GM19452 (cell line): ENCODE results near the gene RNF144A.

Experiments used
- ATAC-seq: cut with Tn5 transposase; IDR thresholded peaks from one replicate; pipeline ENCODE4 v1.9.1; 2021; ENCODE audit not compliant: unreplicated experiment

RNF144A gene

DNA sequence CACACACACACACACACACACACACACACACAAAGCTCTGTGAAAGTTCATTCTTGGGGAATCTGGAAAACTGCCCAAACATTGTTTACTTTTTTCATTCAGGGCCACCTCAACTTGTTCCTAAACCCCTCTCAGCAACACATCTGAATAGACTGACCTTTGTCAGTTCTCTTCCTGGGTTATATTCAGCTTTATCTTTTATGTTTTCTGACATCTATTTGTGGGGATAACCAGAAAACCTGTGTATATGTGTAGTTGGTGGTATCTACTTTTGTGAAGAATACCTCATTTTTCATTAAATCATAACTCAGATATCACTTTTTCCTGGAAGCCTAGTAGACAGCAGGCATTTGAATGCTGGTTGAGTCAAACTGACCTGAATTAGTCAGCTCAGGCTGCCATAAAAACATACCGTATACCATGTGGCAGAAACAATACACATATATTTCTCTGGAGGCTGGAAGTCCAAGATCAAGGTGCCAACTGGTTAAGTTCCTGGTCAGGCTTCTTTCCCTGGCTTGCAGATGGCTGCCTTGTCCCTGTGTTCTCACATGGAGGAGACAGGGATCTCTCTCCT, 11.0 kb upstream of the RNF144A start:
- no peak for ATAC-seq

DNA sequence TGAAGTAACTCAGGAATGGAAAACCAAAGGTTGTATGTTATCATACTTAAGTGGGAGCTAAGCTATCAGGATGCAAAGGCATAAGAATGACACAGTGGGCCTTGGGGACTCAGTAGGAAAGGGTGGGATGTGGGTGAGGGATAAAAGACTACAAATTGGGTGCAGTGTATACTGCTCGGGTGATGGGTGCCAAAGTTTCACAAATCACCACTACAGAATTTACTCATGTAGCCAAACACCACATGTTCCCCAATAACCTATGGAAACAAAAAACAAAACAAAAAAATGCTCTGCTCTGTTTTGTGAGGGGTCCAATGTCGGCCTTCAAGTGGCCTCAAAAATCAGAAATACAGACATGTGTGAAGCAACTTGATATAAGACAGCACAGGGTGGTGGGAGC, 8.9 kb upstream of the RNF144A start:
- ATAC-seq = no peak

DNA sequence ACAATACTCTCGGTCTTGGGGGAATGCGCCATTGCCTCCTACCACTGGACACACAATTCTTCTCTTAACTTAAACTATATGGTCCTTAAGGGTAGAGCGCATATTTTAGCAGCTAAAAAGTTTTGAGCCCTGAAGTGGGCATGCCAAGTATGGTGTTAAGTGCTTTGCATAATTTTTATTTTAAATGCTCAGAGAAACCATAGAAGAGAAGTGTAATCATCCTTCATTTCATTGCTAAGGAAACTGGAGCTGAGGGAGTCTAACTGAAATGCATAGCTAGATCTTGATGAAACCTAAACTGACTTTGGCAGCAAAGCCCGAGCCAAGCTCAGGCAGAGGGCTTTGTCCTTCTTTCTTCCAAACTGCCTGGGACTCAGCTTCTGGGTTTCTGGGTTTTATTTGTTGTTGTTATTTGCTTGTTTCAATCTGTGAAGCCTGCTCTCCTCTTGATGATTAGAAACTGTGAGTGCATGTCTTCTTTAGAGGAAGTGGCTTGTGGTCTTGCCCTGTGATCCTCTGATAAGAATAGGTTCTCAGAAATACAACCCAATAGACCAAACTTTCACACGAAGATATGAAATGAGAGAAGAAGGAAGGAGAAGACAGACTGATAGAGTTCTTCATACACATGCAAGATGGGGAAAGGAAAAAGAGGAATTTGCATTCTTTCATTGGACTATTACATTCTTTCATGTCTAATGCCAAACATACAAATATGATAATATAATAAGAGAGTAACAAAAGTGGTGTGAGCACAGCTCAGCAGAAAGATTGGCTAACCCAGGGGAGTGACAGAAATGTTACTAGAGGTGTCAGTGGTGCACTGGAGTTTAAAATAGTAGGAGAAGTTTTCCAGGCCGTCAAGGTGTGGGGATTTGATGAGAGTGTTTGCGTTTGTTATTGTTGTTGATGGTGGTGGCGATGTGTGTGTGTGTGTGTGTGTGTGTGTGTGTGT, 7.5 kb upstream of the RNF144A start:
- ATAC-seq = peak; percentile 99

DNA sequence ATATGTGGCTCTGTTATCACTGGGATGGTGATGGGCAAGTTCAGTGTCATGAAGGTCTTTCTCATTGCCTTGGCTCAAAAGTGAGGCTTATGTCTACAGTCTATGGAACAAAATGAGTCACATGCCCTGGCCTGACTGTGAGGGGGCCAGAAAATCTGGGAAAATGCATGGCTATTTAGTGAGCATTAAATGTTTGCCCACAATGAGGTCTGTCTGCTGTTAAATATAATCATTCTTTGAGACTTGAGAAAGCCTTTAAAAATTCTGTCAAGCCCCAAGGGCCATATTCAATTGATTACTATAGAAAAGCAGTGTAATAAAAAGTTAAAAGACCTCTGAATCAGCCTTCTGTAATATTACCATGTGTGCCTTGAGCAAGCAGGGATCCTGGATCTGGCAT, 5.5 kb upstream of the RNF144A start:
- ATAC-seq = no peak

DNA sequence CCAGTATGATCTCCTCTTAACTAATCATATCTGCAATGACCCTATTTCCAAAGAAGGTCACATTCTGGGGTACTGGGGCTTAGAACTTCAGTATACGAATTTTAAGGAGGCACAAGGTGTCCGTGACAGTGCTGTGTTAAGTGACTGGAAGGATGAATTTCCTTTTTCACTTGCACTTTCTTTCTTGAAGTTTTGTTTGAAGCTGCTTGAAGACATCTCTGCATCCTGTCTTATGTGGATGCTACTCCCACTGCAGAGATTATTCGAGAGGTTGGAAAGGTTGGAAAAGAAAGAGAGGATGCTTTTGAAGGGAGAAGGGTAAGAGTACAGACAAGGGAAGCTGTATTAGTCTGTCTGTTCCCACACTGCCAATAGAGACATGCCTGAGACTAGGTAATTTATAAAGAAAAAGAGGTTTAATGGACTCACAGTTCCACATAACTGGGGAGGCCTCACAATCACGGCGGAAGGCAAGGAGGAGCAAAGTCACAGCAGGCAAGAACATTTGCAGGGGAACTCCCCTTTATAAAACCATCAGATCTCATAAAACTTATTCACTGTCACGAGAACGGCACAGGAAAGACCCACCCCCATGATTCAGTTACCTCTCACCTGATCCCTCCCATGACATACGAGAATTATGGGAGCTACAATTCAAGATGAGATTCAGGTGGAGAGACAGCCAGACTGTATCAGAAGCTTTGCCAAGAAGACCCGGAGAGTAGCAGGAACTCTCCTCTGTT, 3.6 kb upstream of the RNF144A start:
- no peak for ATAC-seq

DNA sequence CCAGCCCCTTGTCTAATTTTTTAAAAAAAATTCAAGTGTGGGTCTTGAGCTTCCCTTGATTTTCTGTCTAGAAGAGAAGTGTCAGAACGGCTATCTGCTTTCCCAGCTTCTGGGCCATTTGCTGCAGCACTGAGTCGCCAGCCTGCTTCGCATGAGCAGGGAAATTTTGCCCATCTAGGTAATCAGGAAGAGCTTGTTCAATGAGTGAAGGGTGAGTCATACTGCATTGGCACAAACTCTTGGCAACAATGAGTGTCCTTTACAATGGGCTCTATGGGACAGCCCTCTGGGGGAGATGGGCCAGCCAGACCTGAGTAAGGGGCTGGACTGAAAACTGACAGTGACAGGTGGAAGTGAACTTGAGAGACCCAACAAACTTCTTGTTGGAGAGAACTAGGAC, 2.4 kb upstream of the RNF144A start:
- ATAC-seq = no peak

GRCh38 chr2:6915399-6915798, 1.8 kb upstream of the RNF144A start:
- no peak for ATAC-seq

- no peak for ATAC-seq
These were observed 988 bp upstream of the RNF144A start for GRCh38 chr2:6916224-6916623.

DNA sequence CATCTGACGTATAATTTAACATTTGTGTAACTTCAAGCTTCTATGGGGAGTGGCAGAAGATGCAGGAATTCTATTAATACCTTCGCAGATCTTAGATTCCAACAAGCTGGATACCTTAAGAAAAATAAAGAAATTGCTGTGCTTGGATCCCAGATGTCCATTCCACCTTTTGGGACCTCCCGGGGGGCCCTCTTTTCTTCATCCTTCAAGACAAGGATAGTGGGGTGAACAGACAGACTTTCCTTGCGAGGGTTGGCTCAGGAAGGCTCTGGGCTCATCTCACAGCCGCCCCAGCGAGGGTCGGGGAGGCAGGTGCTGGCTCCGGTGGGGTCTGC, 509 bp upstream of the RNF144A start:
- ATAC-seq = no peak

DNA sequence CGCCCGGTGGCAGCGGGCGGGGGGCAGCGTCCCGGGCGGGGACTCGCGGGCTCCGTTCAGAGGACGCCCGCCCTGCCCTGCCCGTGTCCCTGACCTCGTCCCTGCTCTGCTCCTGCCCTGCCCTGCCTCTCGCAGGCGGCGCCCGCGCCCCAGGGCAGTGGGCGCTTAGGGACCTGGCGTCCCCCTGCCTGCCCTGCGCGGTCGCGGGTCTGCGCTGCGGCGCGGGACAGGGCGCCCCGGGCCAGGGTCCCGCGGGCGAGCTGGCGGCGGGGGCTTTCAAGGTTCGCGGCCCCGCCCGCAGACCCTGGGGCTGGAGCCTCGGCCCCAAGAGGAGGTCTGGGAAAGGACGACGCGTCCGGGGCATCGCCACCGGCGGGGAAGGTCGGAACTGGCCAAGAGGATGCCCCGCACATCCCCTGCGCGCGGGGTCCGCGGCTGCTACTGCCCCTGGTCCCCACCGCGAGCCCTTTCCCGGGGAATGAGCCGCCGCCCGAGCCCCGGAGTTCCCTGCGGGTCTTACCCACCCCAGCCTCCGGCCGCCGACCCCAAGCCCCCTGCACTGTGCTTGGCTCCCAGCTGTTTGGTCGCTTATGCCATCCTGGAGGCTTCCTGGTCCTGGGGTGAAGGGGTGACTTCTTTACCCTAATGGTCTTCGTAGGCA, 679 bp downstream of the RNF144A start:
- peak; percentile 14 for ATAC-seq

GRCh38 chr2:6919901-6920742, 2.9 kb downstream of the RNF144A start:
- ATAC-seq = no peak

DNA sequence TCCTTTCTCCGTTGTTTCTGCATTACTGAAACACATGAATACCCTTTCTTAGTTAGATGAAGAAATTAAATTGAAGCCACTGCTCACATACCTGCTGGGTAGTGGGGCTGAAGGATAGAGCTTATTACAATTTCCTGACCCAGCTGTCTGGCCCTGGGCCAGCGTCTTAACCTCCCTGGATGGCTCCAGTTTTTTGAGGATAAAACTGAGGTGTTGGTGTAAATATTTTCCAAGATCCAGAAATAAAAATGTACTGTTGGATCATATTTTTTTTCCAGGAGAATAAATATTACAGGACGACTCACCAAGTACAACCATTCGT, 3.5 kb downstream of the RNF144A start:
- no peak for ATAC-seq

GRCh38 chr2:6921321-6921922, 4.2 kb downstream of the RNF144A start:
- no peak for ATAC-seq

DNA sequence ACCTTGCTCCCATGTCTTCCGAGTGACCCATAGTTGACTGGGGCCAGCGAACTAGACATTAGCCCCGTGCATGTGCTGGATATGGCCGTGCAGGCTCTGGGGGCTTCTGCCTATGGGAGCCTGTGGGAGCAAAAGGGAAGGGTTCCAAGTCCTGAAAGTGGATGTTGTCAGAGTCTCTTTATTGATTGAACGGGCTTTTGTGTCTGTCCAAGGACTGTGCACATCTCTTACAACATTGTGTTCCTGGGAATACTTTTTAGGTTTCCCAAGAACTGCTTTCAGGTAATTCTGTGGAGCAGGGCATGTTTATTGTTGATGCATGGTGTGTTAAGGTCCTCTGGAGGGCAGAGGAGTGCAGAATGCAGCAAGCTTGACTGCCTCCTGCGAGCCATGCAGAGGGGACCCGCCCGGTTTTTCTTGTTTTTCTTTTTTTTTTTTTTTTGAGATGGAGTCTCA, 5.0 kb downstream of the RNF144A start:
- ATAC-seq = no peak

DNA sequence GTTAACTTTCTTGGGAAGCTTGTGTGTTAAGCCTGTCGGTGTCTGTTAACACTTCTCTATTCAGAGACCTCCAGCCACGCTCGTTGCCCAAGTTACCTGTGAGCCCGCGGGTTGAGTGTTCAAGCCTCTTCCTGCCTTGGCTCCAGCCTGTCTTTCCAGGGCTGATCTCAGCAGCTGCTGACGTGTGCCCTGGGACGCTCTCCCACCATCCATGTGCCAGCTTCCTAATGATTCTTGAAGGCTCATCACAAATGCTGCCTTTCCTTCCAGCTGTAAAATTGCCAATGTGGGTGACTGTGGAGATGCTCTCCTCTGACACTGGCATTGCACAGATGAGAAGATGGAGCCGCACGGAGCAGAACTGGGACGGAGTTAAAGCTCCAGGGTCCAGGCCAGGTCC, 6.1 kb downstream of the RNF144A start:
- no peak for ATAC-seq

GRCh38 chr2:6924101-6924923, 7.1 kb downstream of the RNF144A start:
- ATAC-seq = no peak

- ATAC-seq = no peak
These were observed 7.8 kb downstream of the RNF144A start for GRCh38 chr2:6924924-6925409.

DNA sequence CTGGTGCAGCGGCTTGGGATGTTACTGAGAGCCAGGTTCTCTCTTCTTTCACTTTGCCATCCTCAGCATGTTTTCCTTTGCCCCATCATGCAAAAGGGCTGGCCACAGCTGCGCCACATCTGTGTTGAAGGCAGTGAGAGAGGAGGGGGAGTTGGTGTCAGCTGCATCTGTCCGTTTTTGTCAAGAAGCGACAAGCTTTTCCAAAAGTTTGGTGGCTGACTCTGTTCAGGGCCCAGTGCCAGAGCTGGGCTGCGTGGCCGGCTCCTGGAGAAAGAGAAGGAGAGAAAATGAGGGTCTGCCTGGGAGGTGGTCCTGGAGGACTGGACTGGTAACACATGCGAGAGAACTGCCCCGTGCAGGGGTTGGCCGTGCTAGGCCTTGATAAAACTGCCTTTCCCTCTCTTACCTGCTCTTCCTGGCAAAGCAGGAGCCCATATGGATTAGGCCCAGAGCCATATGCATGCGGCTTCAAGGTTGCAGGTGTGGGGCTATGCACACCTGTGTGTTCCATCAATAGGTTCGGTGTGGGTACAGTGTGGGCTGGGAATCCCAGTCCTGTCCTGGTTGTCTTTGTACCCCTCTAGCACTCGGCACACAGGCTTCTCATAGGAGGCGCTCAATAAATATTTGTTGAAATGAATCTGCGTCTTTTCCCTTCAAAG, 9.0 kb downstream of the RNF144A start:
- ATAC-seq = no peak

- no peak for ATAC-seq
These were observed 10.0 kb downstream of the RNF144A start for GRCh38 chr2:6927186-6927585.
